Caco-2 (cell line): ENCODE measurements around the gene AKNA. TPM values are rescaled to one million over a fixed set of nuclear protein-coding genes. Genes with fewer than 3 reads are reported as not detected.

ENCODE experiments used
- BruUV-seq: library from RNA; stranded (reverse); fragments of 400-500 nt; replicated peaks from 2 replicates; lab custom pipeline; 2021; lab: Mats Ljungman, UMichigan
- CTCF ChIA-PET: fragments of 300-600 bp; sonication (Branson Sonifier 250); formaldehyde crosslinking; loops from one replicate; lab custom pipeline; 2022; ENCODE audit warnings: antibody characterized with exemption; lab: Charles Lee
- POLR2A ChIA-PET: fragments of 300-600 bp; sonication (Branson Sonifier 250); formaldehyde crosslinking; loops from one replicate; lab custom pipeline; 2022; ENCODE audit warnings: antibody characterized with exemption; lab: Charles Lee
- DNase-seq, 2 experiments: peaks; one replicate each; pipeline versions ENCODE4 v3.0.0 to v3.0.0-alpha.2; 2020 to 2022
- H3K27me3 ChIP-seq: replicated peaks from 2 replicates; pipeline ENCODE4 v1.6.0; 2011; ENCODE audit warnings: low read length; ENCODE audit not compliant: control insufficient read depth, insufficient read depth
- H3K36me3 ChIP-seq: 2 replicates; pipeline ENCODE4 v1.5.1; 2011; ENCODE audit warnings: low read length; ENCODE audit not compliant: control insufficient read depth, insufficient read depth
- H3K4me1 ChIP-seq: fragments of 250-450 bp; sonication (Bioruptor Pico); 2 replicates; pipeline ENCODE4 v1.5.1; 2020; ENCODE audit warnings: mild to moderate bottlenecking
- H3K4me3 ChIP-seq: 2 replicates; pipeline ENCODE4 v1.5.1; 2011; ENCODE audit warnings: low read depth, mild to moderate bottlenecking, control low read depth, low read length
- H3K9me3 ChIP-seq: fragments of 250-450 bp; sonication (Bioruptor Pico); 2 replicates; pipeline ENCODE4 v1.5.1; 2020; ENCODE audit warnings: mild to moderate bottlenecking, moderate library complexity
- H3K27ac Mint-ChIP-seq: one replicate; pipeline ENCODE4 v1.8.0; 2022; ENCODE audit warnings: mixed read lengths; ENCODE audit not compliant: unreplicated experiment
- H3K27me3 Mint-ChIP-seq: one replicate; pipeline ENCODE4 v1.8.0; 2022; ENCODE audit warnings: mixed read lengths; ENCODE audit not compliant: insufficient read depth, unreplicated experiment
- H3K36me3 Mint-ChIP-seq: one replicate; pipeline ENCODE4 v1.8.0; 2022; ENCODE audit warnings: mild to moderate bottlenecking, mixed read lengths; ENCODE audit not compliant: insufficient read depth, unreplicated experiment
- H3K4me1 Mint-ChIP-seq: one replicate; pipeline ENCODE4 v1.8.0; 2022; ENCODE audit warnings: low read depth, mixed read lengths; ENCODE audit not compliant: unreplicated experiment
- H3K4me3 Mint-ChIP-seq: one replicate; pipeline ENCODE4 v1.8.0; 2022; ENCODE audit warnings: mild to moderate bottlenecking, moderate library complexity, mixed read lengths; ENCODE audit not compliant: unreplicated experiment
- H3K9me3 Mint-ChIP-seq: one replicate; pipeline ENCODE4 v1.8.0; 2022; ENCODE audit warnings: mixed read lengths; ENCODE audit not compliant: unreplicated experiment
- intact Hi-C: fragments of 100-400 bp; cut with micrococcal nuclease; formaldehyde crosslinking; loops from one replicate; pipeline ENCODE4 v1.10.0; 2022; ENCODE audit not compliant: unreplicated experiment
- total RNA-seq: library from RNA; stranded (reverse); gene quantifications from 2 replicates; pipeline ENCODE4 v1.2.3, GENCODE V29; 2022
- TF ChIP-seq, protein P1 (sequence below), 2 experiments: fragments of 200-600 bp in 1 of 2; IDR thresholded peaks; 1 replicate in 1 of 2; 2 replicates in 1 of 2; pipeline versions ENCODE4 v1.5.1 to v1.8.0; 2011 to 2022; ENCODE audit warnings: antibody characterized with exemption in 1 of 2, control low read depth in 1 of 2, inconsistent platforms in 1 of 2, low read depth in 1 of 2, low read length in 1 of 2, mild to moderate bottlenecking in 1 of 2, moderate library complexity in 1 of 2; ENCODE audit not compliant: insufficient read depth in 1 of 2, severe bottlenecking in 1 of 2, unreplicated experiment in 1 of 2

Gene AKNA
- total RNA-seq, 1 experiment from 2014 or later: 57.8 TPM

DNA sequence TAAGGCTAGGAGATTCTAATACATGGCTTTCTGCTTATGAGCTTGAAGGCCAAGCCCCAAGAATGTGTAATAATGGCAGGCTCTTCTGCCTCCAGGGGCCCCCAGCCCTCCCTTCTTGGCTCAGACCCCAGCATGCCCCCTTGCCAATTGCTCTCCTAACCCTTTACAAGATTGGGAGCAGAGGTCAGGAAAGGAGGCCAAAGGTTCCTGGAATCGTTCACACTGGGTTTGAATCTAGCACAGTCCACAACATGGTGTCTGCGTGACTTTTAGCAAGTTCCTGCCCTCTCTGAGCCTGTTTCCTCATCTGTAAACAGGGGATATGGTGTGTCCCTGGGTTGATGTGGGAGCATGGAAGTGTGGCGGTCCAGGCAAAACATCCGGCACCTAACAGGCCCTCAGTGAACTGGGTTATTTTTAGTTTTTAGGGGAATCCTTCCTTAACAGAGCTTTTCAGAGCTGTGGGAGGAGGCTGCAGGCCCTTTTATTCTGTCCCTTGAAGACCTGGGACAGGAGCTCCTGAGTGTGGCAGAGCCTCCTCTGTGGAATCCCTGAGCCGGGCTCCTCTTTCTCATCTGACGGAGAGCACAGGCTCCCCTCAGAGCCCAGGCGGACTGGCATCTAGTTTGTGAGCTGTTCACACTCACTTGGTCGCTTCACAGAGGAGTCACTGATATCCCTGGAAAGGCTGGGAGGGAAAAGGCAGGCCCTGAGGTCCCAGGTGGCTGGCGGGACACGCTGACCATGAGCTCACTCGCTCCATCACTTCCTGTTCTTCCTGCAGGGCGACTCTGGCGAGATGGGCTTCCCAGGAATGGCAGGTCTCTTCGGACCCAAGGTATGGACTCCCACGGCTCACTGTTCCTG lies 88.3 kb downstream of the AKNA start:
- no peak overlapping the region for H3K27ac Mint-ChIP-seq
- Histone ChIP-seq H3K4me1 (no peaks in the 10 kb centered on the region), H3K36me3 (no peaks in the 10 kb centered on the region; the same call in 1 of the 2 replicates), H3K27me3 (no peaks in the 10 kb centered on the region), H3K4me3 (no peak overlapping the region), H3K9me3 (peaks cover 2% of the 10 kb centered on the region)
- peaks cover 10% of the 10 kb centered on the region for H3K9me3 Mint-ChIP-seq
- H3K4me3 Mint-ChIP-seq: no peak overlapping the region
- H3K36me3 Mint-ChIP-seq: peaks cover 17% of the 10 kb centered on the region
- BruUV-seq: no TSS peak
- H3K27me3 Mint-ChIP-seq: no peaks in the 10 kb centered on the region
- POLR2A ChIA-PET: no interaction called here
- H3K4me1 Mint-ChIP-seq: no peaks in the 10 kb centered on the region
- TF ChIP-seq, protein P1, sequence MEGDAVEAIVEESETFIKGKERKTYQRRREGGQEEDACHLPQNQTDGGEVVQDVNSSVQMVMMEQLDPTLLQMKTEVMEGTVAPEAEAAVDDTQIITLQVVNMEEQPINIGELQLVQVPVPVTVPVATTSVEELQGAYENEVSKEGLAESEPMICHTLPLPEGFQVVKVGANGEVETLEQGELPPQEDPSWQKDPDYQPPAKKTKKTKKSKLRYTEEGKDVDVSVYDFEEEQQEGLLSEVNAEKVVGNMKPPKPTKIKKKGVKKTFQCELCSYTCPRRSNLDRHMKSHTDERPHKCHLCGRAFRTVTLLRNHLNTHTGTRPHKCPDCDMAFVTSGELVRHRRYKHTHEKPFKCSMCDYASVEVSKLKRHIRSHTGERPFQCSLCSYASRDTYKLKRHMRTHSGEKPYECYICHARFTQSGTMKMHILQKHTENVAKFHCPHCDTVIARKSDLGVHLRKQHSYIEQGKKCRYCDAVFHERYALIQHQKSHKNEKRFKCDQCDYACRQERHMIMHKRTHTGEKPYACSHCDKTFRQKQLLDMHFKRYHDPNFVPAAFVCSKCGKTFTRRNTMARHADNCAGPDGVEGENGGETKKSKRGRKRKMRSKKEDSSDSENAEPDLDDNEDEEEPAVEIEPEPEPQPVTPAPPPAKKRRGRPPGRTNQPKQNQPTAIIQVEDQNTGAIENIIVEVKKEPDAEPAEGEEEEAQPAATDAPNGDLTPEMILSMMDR (IDR thresholded peaks at IDR 0.05; ENCODE audit: insufficient read depth in 1 of 2, low read depth in 1 of 2, low read length in 1 of 2, severe bottlenecking in 1 of 2, unreplicated experiment in 1 of 2): no peak
- intact Hi-C loops: no loop called here
- CTCF ChIA-PET: interaction anchor here (1.1 to 1.9 kb wide), 2 partner anchors 145 to 192 kb away, joined by 4 to 5 read pairs; no protein-coding TSS in a partner anchor
- no peak for DNase-seq

DNA sequence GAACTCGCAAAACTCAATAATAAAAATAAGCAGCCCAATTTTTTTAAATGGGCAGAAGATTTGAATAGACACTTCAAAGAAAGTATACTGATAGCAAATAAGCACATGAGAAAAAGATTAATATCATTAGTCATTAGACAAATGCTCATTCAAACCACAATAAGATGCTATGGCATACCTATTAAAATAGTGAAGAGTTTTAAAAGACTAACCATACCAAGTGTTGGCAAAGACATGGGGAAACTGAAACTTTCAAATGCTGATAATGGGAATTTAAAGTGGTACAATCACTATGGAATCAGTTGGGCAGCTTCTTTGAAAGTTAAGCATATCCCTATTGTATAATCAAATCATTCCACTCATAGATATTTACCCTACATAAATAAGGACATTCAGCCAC lies 91.4 kb downstream of the AKNA start:
- intact Hi-C loops: no loop called here
- H3K27me3 ChIP-seq: no peaks in the 10 kb centered on the region
- peaks cover 20% of the 10 kb centered on the region for H3K9me3 Mint-ChIP-seq
- peaks cover 5% of the 10 kb centered on the region for H3K9me3 ChIP-seq
- no peaks in the 10 kb centered on the region for H3K27me3 Mint-ChIP-seq
- TF ChIP-seq, protein P1 (IDR thresholded peaks at IDR 0.05; ENCODE audit: insufficient read depth in 1 of 2, low read depth in 1 of 2, low read length in 1 of 2, severe bottlenecking in 1 of 2, unreplicated experiment in 1 of 2): no peak
- CTCF ChIA-PET: no interaction called here
- H3K4me3 Mint-ChIP-seq: no peak overlapping the region
- H3K4me1 ChIP-seq: no peaks in the 10 kb centered on the region
- no TSS peak for BruUV-seq
- no peaks in the 10 kb centered on the region for H3K4me1 Mint-ChIP-seq
- H3K4me3 ChIP-seq: no peak overlapping the region
- DNase-seq: no peak
- H3K36me3 Mint-ChIP-seq: peaks cover 29% of the 10 kb centered on the region
- POLR2A ChIA-PET: no interaction called here
- peaks cover 3% of the 10 kb centered on the region; the same call in 1 of the 2 replicates for H3K36me3 ChIP-seq
- no peak overlapping the region for H3K27ac Mint-ChIP-seq

DNA sequence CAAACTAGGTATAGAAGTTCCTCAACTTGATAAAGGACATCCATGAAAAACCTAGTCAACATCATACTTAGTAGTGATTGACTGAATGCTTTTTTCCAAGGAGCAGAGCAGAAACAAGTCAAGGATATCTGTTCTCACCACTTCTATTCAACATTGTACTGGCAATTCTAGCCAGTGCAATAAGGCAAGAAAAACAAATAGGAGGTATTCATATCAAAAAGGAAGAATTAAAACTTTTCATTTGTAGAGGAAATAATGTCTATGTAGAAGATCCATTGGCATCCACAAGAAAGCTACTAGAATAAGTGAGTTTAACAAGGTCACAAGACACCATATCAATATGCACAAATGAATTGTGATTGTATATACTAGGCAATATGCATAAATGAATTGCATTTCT lies 93.1 kb downstream of the AKNA start:
- ChIA-PET POLR2A (no interaction called here), CTCF (no interaction called here)
- no peak overlapping the region for H3K27ac Mint-ChIP-seq
- H3K4me1 Mint-ChIP-seq: no peaks in the 10 kb centered on the region
- BruUV-seq: no TSS peak
- intact Hi-C loops: loop anchor here (5.0 kb wide), 1 partner anchor 557 kb away; no protein-coding TSS in a partner anchor
- no peaks in the 10 kb centered on the region for H3K27me3 Mint-ChIP-seq
- no peak overlapping the region for H3K4me3 ChIP-seq
- H3K36me3 ChIP-seq: peaks cover 3% of the 10 kb centered on the region; the same call in 1 of the 2 replicates
- no peaks in the 10 kb centered on the region for H3K4me1 ChIP-seq
- peaks cover 5% of the 10 kb centered on the region for H3K9me3 ChIP-seq
- H3K36me3 Mint-ChIP-seq: peaks cover 36% of the 10 kb centered on the region
- H3K4me3 Mint-ChIP-seq: no peak overlapping the region
- no peaks in the 10 kb centered on the region for H3K27me3 ChIP-seq
- TF ChIP-seq, protein P1 (IDR thresholded peaks at IDR 0.05; ENCODE audit: insufficient read depth in 1 of 2, low read depth in 1 of 2, low read length in 1 of 2, severe bottlenecking in 1 of 2, unreplicated experiment in 1 of 2): no peak
- H3K9me3 Mint-ChIP-seq: peaks cover 20% of the 10 kb centered on the region
- no peak for DNase-seq
